NCI-H748 (cell line): ENCODE measurements around the gene SLC26A1.

Experiments used
- DNase-seq: peaks from one replicate; lab custom pipeline; 2025; ENCODE audit not compliant: unreplicated experiment; lab: John Stamatoyannopoulos, UW

The SLC26A1 gene

DNA sequence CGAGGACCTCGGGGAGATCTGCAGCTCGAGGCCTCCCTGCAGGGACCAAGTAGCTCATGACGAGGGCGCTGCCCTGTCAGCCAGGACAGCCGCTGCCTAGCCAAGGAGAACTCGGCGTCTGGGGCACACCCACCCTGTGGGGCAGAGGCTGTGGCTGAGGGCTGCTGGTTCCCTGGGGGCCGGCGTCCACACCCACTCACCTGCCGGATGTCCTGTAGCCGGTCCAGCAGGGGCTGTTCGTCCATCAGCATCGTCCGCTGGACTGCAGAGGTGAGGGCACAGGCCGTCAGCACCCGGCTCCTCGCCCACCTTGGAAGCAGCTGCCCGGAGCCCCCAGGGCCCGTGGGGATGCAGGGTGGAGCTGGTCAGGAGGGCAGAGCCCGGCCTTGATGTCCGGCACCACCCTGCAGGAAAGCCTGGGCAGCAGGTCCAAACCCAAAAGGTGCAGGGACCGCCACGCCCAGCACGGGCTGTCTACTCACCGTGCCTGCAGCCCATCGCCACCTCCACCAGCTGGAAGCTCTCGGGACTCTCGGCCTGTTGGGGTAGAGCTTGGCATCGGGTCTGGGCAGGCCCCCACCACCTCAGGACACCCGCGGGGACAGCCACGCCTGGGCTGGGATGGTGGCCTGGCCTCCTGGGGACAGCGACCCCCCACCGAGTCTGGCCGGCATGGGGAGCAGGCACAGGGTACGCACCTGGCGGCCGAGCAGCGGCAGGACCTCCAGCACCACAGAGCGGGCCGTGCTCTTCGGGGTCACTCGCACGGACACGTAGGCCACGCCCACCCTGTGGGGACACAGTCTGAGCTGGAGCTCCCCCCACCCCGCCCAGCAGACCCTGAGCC lies 26.7 kb downstream of the SLC26A1 start:
- DNase-seq = no peak

DNA sequence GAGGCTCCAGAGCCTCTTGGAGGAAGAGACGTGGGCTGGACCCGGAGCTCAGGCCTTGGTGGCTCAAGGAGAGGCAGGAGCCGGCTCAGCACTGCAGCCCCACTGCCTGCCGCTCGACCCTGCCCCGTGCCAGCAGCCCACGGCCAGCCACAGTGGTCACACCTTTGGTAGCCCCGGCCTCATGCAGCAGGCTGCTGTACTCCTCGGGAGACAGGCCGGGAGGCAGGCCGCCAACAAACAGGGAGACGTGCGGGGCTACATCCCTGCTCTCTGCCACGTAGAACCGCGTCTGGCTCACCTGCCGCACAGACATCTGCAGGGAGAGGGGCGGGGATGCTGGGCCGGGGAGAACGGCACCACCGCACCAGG lies 27.5 kb downstream of the SLC26A1 start:
- no peak for DNase-seq

- DNase-seq = no peak
Measured at GRCh38 chr4:965048-965765, 28.0 kb downstream of the SLC26A1 start.

- no peak for DNase-seq
Measured at GRCh38 chr4:964346-965025, 28.7 kb downstream of the SLC26A1 start.

GRCh38 chr4:963276-964225 lies 29.7 kb downstream of the SLC26A1 start:
- DNase-seq = no peak

DNA sequence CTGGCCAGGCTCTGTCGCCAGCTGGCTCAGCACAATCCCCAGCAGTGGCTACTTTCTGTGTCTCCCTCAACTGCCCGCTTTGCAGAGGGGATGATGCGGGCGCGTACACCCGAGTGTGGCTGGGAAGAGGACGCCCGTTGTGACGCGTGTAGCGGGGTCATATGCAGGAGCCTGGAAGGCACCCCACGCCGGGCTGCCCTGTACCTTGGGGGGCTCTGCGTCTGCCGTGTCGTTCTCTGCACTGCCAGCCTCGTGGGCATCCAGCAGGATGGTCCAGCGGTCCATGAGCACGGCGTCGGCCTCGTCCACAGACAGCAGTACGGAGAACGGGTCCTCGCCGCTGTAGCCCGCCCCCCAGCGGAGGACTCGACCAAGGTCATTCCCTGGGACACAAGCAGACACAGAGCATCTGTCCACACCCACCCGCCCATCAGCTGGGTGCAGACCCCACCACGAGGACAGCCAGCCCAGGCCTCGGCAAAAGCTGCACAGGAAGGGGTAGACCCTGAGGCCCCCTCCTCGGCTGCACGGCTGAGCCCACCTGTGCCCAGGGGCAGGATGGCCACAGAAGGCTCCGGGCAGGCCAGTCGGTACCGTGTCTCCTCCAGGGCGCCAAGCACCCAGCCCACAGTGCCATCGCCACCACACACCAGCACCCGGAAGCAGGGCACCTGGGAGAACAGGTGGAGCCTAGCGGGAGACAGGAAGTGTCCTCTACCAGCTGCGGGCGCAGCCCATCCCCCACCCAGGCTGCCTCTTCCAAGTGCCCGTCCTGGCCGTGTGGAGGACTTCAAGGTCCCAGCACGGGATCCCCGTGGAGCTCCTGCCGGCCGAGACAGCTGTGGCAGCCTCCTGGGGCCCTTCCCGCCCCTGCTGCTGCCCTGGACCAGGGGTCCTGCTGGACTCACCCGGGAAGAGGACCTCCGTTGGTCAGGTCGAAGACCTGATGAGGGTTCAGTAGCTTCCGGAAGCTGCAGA lies 30.7 kb downstream of the SLC26A1 start:
- DNase-seq = no peak

DNA sequence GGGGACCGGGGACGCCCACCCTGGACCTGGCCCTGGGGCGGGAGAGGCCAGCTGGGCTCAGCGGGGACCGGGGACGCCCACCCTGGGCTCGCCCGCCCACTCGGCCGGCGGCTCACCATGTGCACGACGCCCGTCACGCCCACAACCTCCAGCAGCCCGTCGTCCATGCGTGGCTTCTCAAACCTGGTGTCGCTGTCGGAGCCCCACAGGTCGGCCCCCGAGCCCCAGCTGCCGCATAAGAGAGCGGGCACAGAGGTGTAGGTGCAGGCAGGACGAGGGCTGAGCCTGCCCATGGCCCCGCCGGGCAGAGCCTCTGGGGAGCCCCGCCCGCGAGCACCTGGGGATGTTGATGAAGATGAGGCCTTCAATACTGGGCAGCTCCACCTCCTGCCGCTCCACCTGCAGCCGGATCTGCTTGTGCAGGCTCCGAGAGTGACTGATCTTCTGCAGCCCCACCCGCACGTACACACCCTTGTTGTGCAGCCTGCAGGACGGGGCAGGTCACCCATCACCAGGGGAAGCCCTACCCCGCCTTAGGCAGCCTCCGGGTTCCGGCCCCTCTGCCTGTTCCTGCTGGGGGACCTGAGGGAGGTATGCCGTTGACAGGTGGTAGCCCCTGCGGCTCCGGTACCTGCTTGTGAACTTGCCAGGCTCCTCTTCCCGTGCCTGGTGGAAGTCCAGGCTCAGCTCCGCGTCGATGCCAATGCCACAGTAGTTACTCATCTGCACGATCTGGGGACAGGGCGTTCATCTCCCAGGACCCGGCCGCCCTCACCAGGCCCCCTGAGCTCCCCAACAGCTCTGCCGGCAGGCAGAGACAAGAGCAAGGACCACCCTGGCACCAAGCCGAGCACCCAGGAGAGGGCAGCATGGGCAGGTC lies 31.6 kb downstream of the SLC26A1 start:
- no peak for DNase-seq

GRCh38 chr4:960636-961350 lies 32.4 kb downstream of the SLC26A1 start:
- DNase-seq = no peak

- DNase-seq = no peak
Measured at GRCh38 chr4:960140-960635, 33.0 kb downstream of the SLC26A1 start.

GRCh38 chr4:959338-960139 lies 33.7 kb downstream of the SLC26A1 start:
- DNase-seq = no peak

DNA sequence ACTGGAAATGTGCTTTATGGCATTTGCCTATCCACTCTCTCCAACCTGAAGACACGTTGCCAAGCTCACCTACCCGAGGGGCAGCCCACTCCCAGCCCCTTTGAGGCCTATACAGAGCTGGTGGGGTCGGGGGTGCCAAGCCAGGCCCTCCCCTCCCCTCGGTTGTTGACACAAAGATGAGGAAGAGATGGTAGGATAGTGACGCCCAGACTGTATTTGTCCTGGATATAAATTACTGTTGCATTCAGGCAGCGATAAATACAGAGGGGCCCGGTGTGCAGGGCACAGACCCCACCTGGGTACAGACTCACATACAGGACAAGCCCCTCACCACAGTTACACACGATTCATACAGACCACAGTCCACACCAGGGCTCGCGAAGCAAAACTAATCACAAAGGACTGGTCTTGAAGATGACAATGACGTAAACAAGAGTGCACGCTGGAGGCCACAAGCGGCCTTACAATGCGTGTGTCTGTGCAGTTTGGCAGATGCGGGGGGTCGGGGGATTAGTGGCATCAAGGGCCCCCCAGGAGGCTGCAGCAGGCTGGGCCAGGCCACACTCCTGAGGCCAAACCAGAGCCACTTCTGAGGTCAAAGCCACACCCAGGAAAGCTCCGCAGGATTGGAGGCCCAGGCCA lies 34.4 kb downstream of the SLC26A1 start:
- DNase-seq = no peak

DNA sequence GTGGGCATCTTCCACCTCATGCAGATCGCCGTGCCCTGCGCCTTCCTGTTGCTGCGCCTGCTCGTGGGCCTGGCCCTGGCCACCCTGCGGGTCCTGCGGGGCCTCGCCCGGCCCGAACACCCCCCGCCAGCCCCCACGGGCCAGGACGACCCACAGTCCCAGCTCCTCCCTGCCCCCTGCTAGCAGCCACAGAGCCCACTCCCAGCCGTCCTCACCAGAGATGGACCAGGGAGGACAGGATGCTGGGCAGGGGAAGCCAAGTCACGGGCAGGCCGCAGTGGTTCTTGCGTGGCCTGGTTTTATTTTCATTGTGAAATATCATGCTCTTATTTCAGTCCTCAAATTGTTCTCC lies 34.9 kb downstream of the SLC26A1 start:
- DNase-seq = no peak

- no peak for DNase-seq
Measured at GRCh38 chr4:957581-958313, 35.5 kb downstream of the SLC26A1 start.

DNA sequence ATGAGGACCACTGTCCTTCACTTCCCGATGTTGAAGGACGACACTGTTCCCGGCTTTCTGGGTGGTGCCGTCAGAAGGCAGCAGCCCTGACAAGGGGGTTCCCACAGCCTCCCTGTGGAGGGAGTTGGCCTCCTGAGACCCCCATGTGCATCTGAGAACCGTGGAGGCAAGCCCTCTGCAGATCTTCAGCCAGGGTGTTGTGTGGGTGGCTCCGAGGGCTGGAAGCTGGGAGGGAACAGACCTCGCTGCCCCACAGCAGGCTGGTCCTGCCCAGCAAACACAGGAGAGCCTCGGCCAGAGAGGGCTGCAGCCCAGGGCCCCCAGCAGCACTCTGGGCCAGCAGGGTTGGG lies 36.0 kb downstream of the SLC26A1 start:
- no peak for DNase-seq

- no peak for DNase-seq
Measured at GRCh38 chr4:956531-957230, 36.5 kb downstream of the SLC26A1 start.
